ENCODE results near the gene RPUSD4. TPM values are rescaled to one million over a fixed set of nuclear protein-coding genes. Genes with fewer than 3 reads are reported as not detected.

Gene RPUSD4
- total RNA-seq, 1 experiment from 2014 or later = 25.8 TPM

- DNase-seq (ENCODE audit: low read depth) = no peak
Observed at GRCh38 chr11:126214441-126214840, 3.0 kb upstream of the RPUSD4 start.

GRCh38 chr11:126212089-126212660, 725 bp upstream of the RPUSD4 start:
- DNase-seq (ENCODE audit: low read depth) = no peak

- DNase-seq (ENCODE audit: low read depth) = no peak
Observed at GRCh38 chr11:126210871-126211235, 597 bp downstream of the RPUSD4 start.

- no peak for DNase-seq (ENCODE audit: low read depth)
Observed at GRCh38 chr11:126207896-126208295, 3.6 kb downstream of the RPUSD4 start.

GRCh38 chr11:126205359-126205758, 6.1 kb downstream of the RPUSD4 start:
- DNase-seq (ENCODE audit: low read depth) = no peak

- DNase-seq (ENCODE audit: low read depth) = no peak
Observed at GRCh38 chr11:126202646-126203359, 8.6 kb downstream of the RPUSD4 start.

GRCh38 chr11:126198648-126199047, 12.8 kb downstream of the RPUSD4 start:
- DNase-seq (ENCODE audit: low read depth) = no peak

- DNase-seq (ENCODE audit: low read depth) = no peak
Observed at GRCh38 chr11:126197277-126197939, 14.0 kb downstream of the RPUSD4 start.

- no peak for DNase-seq (ENCODE audit: low read depth)
Observed at GRCh38 chr11:126195119-126195518, 16.3 kb downstream of the RPUSD4 start.

- DNase-seq (ENCODE audit: low read depth) = peak; percentile 16
Observed at GRCh38 chr11:126194121-126194543, 17.3 kb downstream of the RPUSD4 start.

GRCh38 chr11:126193038-126193478, 18.4 kb downstream of the RPUSD4 start:
- DNase-seq (ENCODE audit: low read depth) = no peak

- DNase-seq (ENCODE audit: low read depth) = no peak
Observed at GRCh38 chr11:126192361-126192760, 19.1 kb downstream of the RPUSD4 start.

- DNase-seq (ENCODE audit: low read depth) = no peak
Observed at GRCh38 chr11:126191379-126192073, 19.9 kb downstream of the RPUSD4 start.

- DNase-seq (ENCODE audit: low read depth) = no peak
Observed at GRCh38 chr11:126190792-126191191, 20.7 kb downstream of the RPUSD4 start.

GRCh38 chr11:126189109-126189929, 22.1 kb downstream of the RPUSD4 start:
- DNase-seq (ENCODE audit: low read depth) = no peak

- no peak for DNase-seq (ENCODE audit: low read depth)
Observed at GRCh38 chr11:126188332-126189108, 22.9 kb downstream of the RPUSD4 start.

- DNase-seq (ENCODE audit: low read depth) = no peak
Observed at GRCh38 chr11:126186708-126187529, 24.5 kb downstream of the RPUSD4 start.

- no peak for DNase-seq (ENCODE audit: low read depth)
Observed at GRCh38 chr11:126186025-126186698, 25.3 kb downstream of the RPUSD4 start.

All from HT1080 (cell line).